CD4-positive, alpha-beta T cell (primary cell): ENCODE data around the gene TEDC1. TPM values are rescaled to one million over a fixed set of nuclear protein-coding genes. Genes with fewer than 3 reads are reported as not detected.
A peak's percentile ranks its signal among the peaks of the same experiment; 100 is the strongest.

Source experiments
- ATAC-seq: fragments of 200-7000 bp; cut with Tn5 transposase; one replicate; pipeline ENCODE4 v1.10.0; 2022; ENCODE audit warnings: mild to moderate bottlenecking; ENCODE audit not compliant: poor library complexity
- CTCF ChIA-PET: fragments of 350-600 bp; sonication (Branson Sonifier 250); formaldehyde crosslinking; loops from one replicate; lab custom pipeline; 2021; ENCODE audit warnings: antibody characterized with exemption, inconsistent platforms; lab: Charles Lee
- POLR2A ChIA-PET: fragments of 350-600 bp; sonication (Branson Sonifier 250); formaldehyde crosslinking; loops from one replicate; lab custom pipeline; 2021; ENCODE audit warnings: antibody characterized with exemption, inconsistent platforms; lab: Charles Lee
- DNase-seq, 14 experiments: peaks; one replicate each; pipeline ENCODE4 v3.0.0-alpha.2; 2013 to 2020; ENCODE audit warnings: mixed read lengths in 2 of 14
- H3K27ac ChIP-seq, 2 donors: one replicate each; pipeline versions ENCODE4 v1.5.1 to v1.7.0; 2013; ENCODE audit warnings: low read length in 2 of 2, low read depth in 1 of 2, mild to moderate bottlenecking in 1 of 2
- H3K27me3 ChIP-seq, 2 experiments: 1 replicate in 1 of 2; 2 replicates in 1 of 2; pipeline versions ENCODE4 v1.6.1 to v1.7.0; 2013; ENCODE audit warnings: low read length in 2 of 2, control low read depth in 1 of 2, mild to moderate bottlenecking in 1 of 2, moderate library complexity in 1 of 2; ENCODE audit not compliant: insufficient read depth in 2 of 2, control insufficient read depth in 1 of 2
- H3K36me3 ChIP-seq: one replicate; pipeline ENCODE4 v1.6.1; 2013; ENCODE audit warnings: low read length, control low read depth; ENCODE audit not compliant: insufficient read depth
- H3K4me1 ChIP-seq: one replicate; pipeline ENCODE4 v1.6.1; 2013; ENCODE audit warnings: low read length, control low read depth; ENCODE audit not compliant: insufficient read depth
- H3K4me3 ChIP-seq: one replicate; pipeline ENCODE4 v1.5.1; 2013; ENCODE audit warnings: mild to moderate bottlenecking, low read length, moderate library complexity
- H3K9me3 ChIP-seq, 2 experiments: 1 replicate in 1 of 2; 2 replicates in 1 of 2; pipeline versions ENCODE4 v1.6.1 to v1.7.0; 2013; ENCODE audit warnings: low read length in 2 of 2, mild to moderate bottlenecking in 2 of 2, control low read depth in 1 of 2, moderate library complexity in 1 of 2; ENCODE audit not compliant: control insufficient read depth in 1 of 2, insufficient read depth in 1 of 2
- H3K27ac Mint-ChIP-seq: one replicate; pipeline ENCODE4 v1.8.0; 2020; ENCODE audit warnings: mixed read lengths
- H3K27me3 Mint-ChIP-seq: one replicate; pipeline ENCODE4 v1.8.0; 2021; ENCODE audit warnings: mixed read lengths
- H3K36me3 Mint-ChIP-seq: one replicate; pipeline ENCODE4 v1.8.0; 2021; ENCODE audit warnings: low read depth, mixed read lengths
- H3K4me1 Mint-ChIP-seq: one replicate; pipeline ENCODE4 v1.8.0; 2021; ENCODE audit warnings: low read depth, mixed read lengths
- H3K4me3 Mint-ChIP-seq: one replicate; pipeline ENCODE4 v1.8.0; 2020; ENCODE audit warnings: mild to moderate bottlenecking, mixed read lengths
- H3K9me3 Mint-ChIP-seq: one replicate; pipeline ENCODE4 v1.8.0; 2020; ENCODE audit warnings: mixed read lengths
- CTCF ChIP-seq: fragments of 200-600 bp; IDR thresholded peaks from one replicate; pipeline ENCODE4 v1.8.0; 2022; ENCODE audit warnings: antibody characterized with exemption, mild to moderate bottlenecking
- intact Hi-C, 2 experiments: fragments of 100-400 bp; cut with DNase I in 1 of 2; cut with micrococcal nuclease in 1 of 2; formaldehyde crosslinking; loops; one replicate each; pipeline versions ENCODE4 v1.15.1 to v1.9.0; 2023 to 2025; cut with DNase I, micrococcal nuclease
- total RNA-seq, 174 experiments: library from RNA in 2 of 174; stranded (reverse) in 2 of 174; gene quantifications; one replicate each; pipeline ENCODE4 v1.2.3 and lab custom pipeline; 2021 to 2026

TEDC1 gene
- total RNA-seq, 2 experiments from 2014 or later: 102 to 108 TPM

- Histone ChIP-seq H3K27ac (no peak overlapping the region), H3K36me3 (no peaks in the 10 kb centered on the region), H3K4me3 (no peak overlapping the region), H3K4me1 (no peaks in the 10 kb centered on the region), H3K9me3 (no peaks in the 10 kb centered on the region), H3K27me3 (peaks cover 14 to 17% of the 10 kb centered on the region in 2 experiments)
- CTCF ChIA-PET: no interaction called here
- Mint-ChIP-seq H3K36me3 (no peaks in the 10 kb centered on the region), H3K27ac (no peak overlapping the region), H3K4me3 (no peak overlapping the region), H3K27me3 (peaks cover 31% of the 10 kb centered on the region), H3K4me1 (no peaks in the 10 kb centered on the region), H3K9me3 (no peaks in the 10 kb centered on the region)
- peak in 1 of 14 experiments; percentile 17 for DNase-seq
- intact Hi-C loops: no loop called here
- TF ChIP-seq CTCF: no peak
- POLR2A ChIA-PET: no interaction called here
- ATAC-seq: no peak
Measured at GRCh38 chr14:105508601-105509000, 17.6 kb downstream of the TEDC1 start.

- no peaks in the 10 kb centered on the region for H3K9me3 ChIP-seq
Measured at GRCh38 chr14:105517096-105517495, 26.1 kb downstream of the TEDC1 start.

GRCh38 chr14:105519946-105520698 lies 29.1 kb downstream of the TEDC1 start:
- Mint-ChIP-seq H3K27me3 (peaks cover 57% of the 10 kb centered on the region), H3K36me3 (no peaks in the 10 kb centered on the region), H3K9me3 (no peaks in the 10 kb centered on the region), H3K4me3 (no peak overlapping the region), H3K27ac (no peak overlapping the region), H3K4me1 (no peaks in the 10 kb centered on the region)
- Histone ChIP-seq H3K9me3 (no peaks in the 10 kb centered on the region), H3K27ac (no peak overlapping the region), H3K4me3 (no peak overlapping the region), H3K36me3 (no peaks in the 10 kb centered on the region), H3K4me1 (no peaks in the 10 kb centered on the region), H3K27me3 (peaks cover 8 to 13% of the 10 kb centered on the region in 2 experiments)
- intact Hi-C loops: loop anchor here in 1 of 2 experiments (5.0 kb wide), 1 partner anchor 88 kb away; no protein-coding TSS in a partner anchor
- CTCF ChIA-PET: no interaction called here
- no peak for ATAC-seq
- POLR2A ChIA-PET: no interaction called here
- TF ChIP-seq CTCF: no peak
- DNase-seq: no peak

More at GRCh38 chr14:105517096-105517495, 26.1 kb downstream of the TEDC1 start:
- H3K4me3 ChIP-seq: no peak overlapping the region
- Mint-ChIP-seq H3K36me3 (no peaks in the 10 kb centered on the region), H3K27ac (no peak overlapping the region), H3K4me1 (no peaks in the 10 kb centered on the region), H3K9me3 (no peaks in the 10 kb centered on the region), H3K27me3 (peaks cover 56% of the 10 kb centered on the region), H3K4me3 (no peak overlapping the region)
- intact Hi-C loops: loop anchor here in 1 of 2 experiments (5.0 kb wide), 1 partner anchor 85 kb away; no protein-coding TSS in a partner anchor
- TF ChIP-seq CTCF: no peak
- no peaks in the 10 kb centered on the region for H3K4me1 ChIP-seq
- ATAC-seq: no peak
- DNase-seq: peak in 1 of 14 experiments; percentile 14
- peaks cover 11 to 21% of the 10 kb centered on the region in 2 experiments for H3K27me3 ChIP-seq
- no peak overlapping the region for H3K27ac ChIP-seq
- POLR2A ChIA-PET: no interaction called here
- no peaks in the 10 kb centered on the region for H3K36me3 ChIP-seq
- CTCF ChIA-PET: no interaction called here
